GM12874 (cell line): ENCODE results near the gene LPAR3.

Experiments
- TF ChIP-seq, protein P1 (sequence below): IDR thresholded peaks from 2 replicates; pipeline ENCODE4 v1.5.1; 2011; ENCODE audit warnings: low read depth, mild to moderate bottlenecking, control low read depth, low read length, moderate library complexity; ENCODE audit not compliant: insufficient read depth

Gene LPAR3

DNA sequence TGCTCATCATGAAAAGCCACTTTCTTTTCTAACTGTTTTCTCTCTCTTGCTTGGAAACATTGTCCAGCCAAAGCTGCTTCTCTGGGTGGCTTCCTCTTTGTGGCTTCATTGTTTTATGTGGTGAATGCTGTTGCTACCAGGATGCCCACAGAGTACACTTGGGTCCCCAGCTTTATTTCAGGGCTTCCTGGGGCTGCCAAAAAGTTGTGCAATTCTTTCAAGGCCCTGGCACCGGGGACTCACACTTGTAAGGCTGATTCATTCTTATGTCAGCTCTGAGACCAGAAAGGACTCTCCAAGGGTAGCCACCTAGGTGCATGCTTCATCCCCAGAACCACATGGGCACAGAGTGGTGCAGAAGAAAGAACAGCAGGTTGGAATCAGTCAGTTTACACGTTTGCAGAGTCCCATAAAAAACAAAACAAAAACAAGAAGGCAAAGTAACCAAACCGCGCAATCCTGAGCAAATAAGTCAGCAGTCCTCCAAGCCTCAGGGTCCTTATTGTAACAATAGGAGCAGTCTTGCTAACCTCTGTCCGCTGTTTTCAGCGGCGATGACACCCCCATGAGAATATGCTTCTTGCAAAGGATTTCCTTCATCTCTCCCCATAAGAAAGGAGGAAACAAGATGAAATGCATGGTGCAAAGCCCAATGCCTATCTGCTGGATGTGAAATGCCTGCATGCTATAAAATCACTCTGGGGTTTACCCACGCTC is 112.8 kb downstream of the LPAR3 start:
- TF ChIP-seq, protein P1, sequence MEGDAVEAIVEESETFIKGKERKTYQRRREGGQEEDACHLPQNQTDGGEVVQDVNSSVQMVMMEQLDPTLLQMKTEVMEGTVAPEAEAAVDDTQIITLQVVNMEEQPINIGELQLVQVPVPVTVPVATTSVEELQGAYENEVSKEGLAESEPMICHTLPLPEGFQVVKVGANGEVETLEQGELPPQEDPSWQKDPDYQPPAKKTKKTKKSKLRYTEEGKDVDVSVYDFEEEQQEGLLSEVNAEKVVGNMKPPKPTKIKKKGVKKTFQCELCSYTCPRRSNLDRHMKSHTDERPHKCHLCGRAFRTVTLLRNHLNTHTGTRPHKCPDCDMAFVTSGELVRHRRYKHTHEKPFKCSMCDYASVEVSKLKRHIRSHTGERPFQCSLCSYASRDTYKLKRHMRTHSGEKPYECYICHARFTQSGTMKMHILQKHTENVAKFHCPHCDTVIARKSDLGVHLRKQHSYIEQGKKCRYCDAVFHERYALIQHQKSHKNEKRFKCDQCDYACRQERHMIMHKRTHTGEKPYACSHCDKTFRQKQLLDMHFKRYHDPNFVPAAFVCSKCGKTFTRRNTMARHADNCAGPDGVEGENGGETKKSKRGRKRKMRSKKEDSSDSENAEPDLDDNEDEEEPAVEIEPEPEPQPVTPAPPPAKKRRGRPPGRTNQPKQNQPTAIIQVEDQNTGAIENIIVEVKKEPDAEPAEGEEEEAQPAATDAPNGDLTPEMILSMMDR = no peak

DNA sequence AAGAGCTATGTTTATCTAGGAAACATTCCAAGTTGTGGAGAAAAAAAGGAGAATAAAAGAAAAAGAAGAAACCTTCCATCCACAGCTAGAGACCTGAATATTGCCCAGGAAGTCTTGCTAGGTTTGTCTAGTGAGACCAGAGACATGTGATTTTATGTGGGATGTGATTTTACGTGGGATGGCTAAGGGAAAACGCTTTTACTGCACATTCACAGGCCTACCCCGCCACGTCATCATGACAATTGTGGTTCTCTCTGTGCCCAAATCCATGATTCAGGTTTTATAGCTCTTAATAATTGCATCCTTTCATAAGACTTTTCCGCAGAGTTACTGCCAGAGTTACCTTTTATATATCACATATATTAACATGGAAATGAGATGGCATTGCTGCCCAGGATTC is 116.4 kb downstream of the LPAR3 start:
- TF ChIP-seq, protein P1 = no peak

DNA sequence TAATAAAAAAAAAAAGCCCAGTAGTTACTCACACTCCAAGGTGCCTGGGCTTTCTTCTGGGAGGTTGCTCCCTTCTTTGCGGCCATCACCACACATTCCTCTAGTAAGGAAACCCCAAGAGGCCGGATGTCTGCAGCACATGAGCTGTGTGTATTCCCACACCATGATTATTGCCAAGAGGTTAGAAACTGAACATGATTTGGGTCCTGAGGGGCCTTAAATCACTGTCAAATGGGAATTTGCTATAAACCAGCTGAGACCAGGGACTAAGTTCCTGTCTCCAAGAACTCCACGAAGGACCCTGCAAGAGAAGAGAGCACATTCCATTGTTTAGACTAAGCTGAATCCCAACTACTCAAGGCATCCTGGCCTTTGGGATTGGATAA is 117.5 kb downstream of the LPAR3 start:
- TF ChIP-seq, protein P1 = no peak

DNA sequence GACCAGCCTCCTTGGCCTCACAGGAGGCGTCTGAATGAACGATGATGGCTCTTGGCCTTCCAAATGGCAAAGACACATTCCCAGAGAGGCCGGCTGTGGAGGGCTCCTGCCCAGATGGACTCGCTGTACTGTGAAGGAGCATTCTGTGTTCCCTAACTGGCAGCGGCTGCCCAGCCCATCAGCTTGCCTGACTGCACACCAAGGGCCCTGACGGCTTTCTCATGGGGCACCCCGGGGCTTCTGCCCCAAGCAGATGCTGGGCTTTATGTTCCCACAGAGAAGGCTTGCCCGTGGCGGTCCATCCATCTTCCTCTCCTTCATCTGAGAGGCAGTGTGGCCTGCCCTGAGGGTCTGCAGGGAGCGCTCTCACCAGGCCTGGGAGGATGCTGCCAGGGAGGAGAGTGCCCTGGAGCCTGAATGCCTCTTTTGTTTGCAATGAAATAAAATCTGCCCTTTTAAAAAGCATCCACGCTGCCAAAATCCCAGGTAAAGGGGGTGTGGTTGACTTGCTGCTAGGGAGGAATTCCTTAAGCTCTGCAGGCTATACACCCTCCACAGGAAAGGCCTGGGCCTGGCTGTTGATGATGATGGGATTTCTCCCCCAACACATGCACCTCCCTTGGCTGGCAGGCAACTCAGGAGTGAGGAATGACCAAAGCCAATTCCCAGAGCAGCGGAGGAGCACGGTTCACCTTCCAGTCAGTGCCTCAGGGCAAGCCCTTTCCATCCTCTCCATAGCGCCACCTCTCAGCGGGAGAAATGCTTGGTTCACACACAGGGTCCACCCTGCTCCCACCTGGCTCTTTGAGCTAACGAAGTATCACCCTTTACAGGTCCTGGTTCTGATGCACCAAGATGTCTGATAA is 118.1 kb downstream of the LPAR3 start:
- TF ChIP-seq, protein P1 = no peak

DNA sequence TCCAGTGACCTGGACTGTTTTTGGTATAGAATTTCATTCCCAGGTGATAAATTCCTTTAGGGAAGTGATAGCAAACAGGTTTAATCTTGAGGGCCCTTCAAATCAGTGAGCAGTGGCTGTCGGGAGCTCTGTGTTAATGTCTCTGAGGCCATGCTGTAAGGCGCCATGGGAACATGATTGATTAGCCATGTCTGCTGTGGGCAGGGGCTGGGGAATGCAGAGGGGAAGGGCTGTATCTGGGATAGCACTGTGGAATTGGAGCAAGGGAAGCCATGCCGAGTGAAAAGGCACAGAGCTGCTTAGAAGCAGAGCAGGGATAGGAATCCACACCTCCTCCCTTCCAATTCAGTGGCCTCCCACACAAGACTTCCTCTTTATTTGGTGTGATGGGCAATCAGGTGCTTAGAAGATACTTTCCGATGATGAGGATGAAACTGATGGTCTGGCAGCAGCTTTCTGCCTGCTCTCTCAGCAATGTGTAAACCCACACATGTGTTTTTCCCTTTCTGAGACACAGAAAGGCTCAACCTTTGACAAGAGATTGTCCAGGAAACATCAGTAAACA is 119.0 kb downstream of the LPAR3 start:
- TF ChIP-seq, protein P1 = no peak

DNA sequence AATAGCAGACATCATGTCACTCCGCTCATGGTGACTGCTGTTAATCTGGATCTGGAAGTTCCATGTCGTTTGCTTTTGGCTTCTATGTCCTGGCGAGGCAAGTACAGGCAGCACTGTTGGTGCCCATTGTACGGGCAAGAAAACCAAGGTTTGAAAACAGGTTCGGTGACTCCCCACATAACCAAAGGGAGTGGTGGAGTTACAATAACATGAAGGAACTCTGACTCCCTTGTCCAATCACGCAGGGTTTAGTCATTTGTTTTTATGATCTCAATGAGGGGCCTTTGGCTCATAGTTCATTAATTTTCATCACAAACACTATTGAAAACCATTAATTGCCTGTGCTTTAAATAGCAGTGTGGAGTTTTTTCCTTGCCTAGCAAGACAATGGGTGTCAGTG is 119.8 kb downstream of the LPAR3 start:
- TF ChIP-seq, protein P1 = no peak

DNA sequence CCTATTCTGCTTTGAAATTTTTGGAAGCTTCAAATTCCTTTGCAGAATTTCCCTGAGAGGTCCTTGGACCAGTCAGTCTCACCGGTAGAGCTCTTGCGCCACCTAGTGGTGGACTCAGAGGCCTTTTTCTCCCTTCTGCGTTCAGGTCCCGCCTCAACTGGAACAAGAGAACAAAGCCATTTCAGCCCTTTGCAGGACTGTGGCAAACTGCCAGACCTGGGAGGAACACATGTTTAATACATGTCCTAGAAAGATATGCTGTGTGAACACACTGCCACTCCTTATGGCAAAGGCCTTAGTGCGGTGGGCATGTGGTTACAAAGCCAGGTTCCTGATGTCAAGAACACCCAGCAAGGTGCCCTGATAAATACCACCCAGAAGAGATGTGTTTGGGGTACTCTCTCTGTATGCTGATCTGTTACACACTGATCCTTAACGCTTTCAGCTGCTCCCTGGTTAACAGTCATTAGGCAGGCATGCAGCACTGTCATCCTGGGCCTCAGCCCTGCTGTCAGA is 120.5 kb downstream of the LPAR3 start:
- TF ChIP-seq, protein P1 = peak; percentile 84
